Measurements from ENCODE around the gene PDSS1. TPM values are rescaled to one million over a fixed set of nuclear protein-coding genes. Genes with fewer than 3 reads are reported as not detected.
"Not testable (repeated sequence)": the region's sequence is repeated elsewhere in the genome, so short reads cannot be mapped to it uniquely, and the experiment has no call there.

Gene PDSS1, protein sequence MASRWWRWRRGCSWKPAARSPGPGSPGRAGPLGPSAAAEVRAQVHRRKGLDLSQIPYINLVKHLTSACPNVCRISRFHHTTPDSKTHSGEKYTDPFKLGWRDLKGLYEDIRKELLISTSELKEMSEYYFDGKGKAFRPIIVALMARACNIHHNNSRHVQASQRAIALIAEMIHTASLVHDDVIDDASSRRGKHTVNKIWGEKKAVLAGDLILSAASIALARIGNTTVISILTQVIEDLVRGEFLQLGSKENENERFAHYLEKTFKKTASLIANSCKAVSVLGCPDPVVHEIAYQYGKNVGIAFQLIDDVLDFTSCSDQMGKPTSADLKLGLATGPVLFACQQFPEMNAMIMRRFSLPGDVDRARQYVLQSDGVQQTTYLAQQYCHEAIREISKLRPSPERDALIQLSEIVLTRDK
- 1 to 10 TPM; 1.6 to 9.3 TPM for total RNA-seq

DNA sequence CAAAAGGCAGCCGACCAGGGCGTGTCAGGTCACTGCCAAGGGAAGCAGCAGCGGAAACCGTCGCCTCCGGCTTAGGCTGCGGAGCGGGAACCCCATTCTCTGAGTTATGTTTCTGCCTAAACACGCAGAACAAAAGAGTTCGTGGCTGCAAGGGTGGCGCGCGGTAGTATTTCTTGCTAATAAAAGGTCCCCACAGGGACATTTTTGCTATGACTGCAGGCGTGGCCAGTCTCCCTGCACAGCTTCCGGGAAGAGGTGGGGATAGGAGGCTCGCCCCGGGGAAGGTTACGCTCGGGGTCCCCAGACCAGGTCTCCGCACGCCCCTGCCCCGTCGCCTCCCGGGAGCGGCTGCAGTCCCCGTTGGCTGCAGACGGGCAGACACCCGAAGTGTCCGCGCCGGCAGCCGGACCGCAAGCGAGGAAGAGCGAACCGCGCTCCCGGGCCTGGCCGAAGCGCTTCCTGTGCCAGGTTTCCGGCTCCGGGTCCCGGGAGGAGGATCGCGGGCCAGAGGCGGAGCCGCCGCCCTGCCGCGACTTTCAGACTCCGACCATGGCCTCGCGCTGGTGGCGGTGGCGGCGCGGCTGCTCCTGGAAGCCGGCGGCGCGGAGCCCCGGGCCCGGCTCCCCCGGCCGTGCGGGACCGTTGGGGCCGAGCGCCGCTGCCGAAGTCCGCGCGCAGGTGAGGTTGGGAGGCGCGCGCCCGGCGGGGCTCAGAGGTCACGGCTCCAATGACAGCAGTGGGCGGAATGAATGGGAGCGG is at the start of gene PDSS1:
Gene PDSS1, plus strand, starts transcription at position 539 of the 759 bp plus-strand sequence. Its CDS starts 11 bp downstream, at position 550.
- Histone ChIP-seq H3K4me1 (peaks cover 17% of the 10 kb centered on the region), H3K27ac (peak within 1 kb of the TSS; percentile 46 to 90 (median 84)), H3K9me3 (no peaks in the 10 kb centered on the region), H3K27me3 (no peaks in the 10 kb centered on the region), H3K36me3 (replicated peaks in 1 of 2; ENCODE audit: insufficient read depth in 1 of 2, low read depth in 2 of 2) (no peaks in the 10 kb centered on the region), H3K4me3 (peak within 1 kb of the TSS; percentile 91 to 97)
- ATAC-seq (peak; percentile 93), DNase-seq (peak; percentile 64 to 75 (median 67))
- intact Hi-C loops (cut with DNase I) = no loop called here
- TF ChIP-seq, protein P1, sequence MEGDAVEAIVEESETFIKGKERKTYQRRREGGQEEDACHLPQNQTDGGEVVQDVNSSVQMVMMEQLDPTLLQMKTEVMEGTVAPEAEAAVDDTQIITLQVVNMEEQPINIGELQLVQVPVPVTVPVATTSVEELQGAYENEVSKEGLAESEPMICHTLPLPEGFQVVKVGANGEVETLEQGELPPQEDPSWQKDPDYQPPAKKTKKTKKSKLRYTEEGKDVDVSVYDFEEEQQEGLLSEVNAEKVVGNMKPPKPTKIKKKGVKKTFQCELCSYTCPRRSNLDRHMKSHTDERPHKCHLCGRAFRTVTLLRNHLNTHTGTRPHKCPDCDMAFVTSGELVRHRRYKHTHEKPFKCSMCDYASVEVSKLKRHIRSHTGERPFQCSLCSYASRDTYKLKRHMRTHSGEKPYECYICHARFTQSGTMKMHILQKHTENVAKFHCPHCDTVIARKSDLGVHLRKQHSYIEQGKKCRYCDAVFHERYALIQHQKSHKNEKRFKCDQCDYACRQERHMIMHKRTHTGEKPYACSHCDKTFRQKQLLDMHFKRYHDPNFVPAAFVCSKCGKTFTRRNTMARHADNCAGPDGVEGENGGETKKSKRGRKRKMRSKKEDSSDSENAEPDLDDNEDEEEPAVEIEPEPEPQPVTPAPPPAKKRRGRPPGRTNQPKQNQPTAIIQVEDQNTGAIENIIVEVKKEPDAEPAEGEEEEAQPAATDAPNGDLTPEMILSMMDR (IDR thresholded peaks at IDR 0.05) = no peak
- peak; percentile 36 to 75 (median 71) for TF ChIP-seq POLR2A (IDR thresholded peaks at IDR 0.05)
- WGBS, 2 donors = 0 to 1% methylated on average over 22 to 77 of the region's 82 CpGs

DNA sequence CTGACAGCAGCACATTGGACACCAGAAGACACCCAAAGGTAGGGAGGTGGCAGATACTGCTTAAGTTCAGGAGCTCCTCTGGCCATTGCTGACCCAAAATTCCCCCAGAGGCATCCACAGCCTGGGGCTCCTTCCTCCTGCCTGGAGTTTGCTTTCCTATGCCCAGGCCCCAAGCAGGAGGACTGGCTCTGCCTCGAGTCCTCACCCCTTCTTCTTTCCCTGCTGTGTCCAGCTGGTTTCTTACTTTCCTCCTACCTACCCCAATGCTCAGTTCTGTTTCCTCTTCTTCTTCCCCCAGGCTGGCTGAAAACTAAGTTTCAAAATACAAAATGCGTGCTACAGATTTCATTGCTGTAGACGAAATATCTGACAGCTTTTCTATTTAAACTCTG is 49.3 kb upstream of the PDSS1 start:
- H3K4me3 ChIP-seq; ATAC-seq; intact Hi-C loops (cut with DNase I); H3K4me1 ChIP-seq; H3K9me3 ChIP-seq; DNase-seq; H3K27me3 ChIP-seq; H3K36me3 ChIP-seq (replicated peaks in 1 of 2; ENCODE audit: insufficient read depth in 1 of 2, low read depth in 2 of 2); H3K27ac ChIP-seq: not testable (repeated sequence)
- WGBS, 2 donors = 51 to 55% methylated on average over 3 of the region's 3 CpGs

DNA sequence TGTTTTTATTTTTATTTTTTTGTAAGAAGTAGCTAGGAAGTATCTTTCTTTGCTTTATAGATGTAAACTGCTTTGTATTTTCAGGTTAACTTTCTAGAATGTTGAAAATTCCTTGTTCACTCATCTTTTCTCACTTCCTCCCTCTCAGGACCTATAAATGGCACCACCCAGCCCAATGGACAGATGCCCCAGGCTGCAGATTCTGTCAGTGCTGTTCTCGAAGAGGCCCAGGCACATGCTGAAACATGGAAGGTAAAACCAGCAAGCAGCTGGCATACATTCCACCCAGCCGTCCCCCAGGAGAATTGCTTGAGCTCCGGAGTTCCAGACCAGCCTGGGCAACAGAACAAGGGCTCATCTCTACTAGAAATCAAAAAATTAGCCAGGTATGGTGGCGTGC is 47.1 kb upstream of the PDSS1 start:
- H3K4me3 ChIP-seq = no peak overlapping the region
- no peak overlapping the region for H3K27ac ChIP-seq
- WGBS, 2 donors = 65 to 76% methylated on average over 3 to 4 of the region's 4 CpGs
- no peak for TF ChIP-seq POLR2A (IDR thresholded peaks at IDR 0.05)
- TF ChIP-seq, protein P1 (IDR thresholded peaks at IDR 0.05) = no peak
- no peaks in the 10 kb centered on the region for H3K36me3 ChIP-seq (replicated peaks in 1 of 2; ENCODE audit: insufficient read depth in 1 of 2, low read depth in 2 of 2)
- ATAC-seq = no peak
- DNase-seq = no peak
- no peaks in the 10 kb centered on the region for H3K9me3 ChIP-seq
- intact Hi-C loops (cut with DNase I) = no loop called here
- H3K4me1 ChIP-seq = no peaks in the 10 kb centered on the region
- no peaks in the 10 kb centered on the region for H3K27me3 ChIP-seq

DNA sequence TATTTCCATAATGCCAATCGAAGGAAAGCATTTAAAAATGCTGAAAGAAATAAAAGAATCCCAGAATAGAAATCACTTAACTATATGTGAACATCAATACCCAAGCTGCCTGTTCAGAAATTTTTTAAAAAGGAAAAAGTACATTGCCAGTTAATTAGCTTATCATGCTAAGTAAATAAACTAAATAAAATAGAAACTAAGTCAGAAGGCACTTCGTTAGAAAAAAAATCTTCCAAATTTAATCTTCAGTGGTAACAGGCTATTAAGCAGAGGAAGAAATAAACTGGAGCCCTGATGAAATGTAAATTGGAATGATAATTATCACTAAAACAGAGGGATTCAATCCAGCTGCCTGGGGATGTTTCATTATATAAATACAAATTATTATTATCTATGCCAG is 46.0 kb upstream of the PDSS1 start:
- H3K36me3 ChIP-seq (replicated peaks in 1 of 2; ENCODE audit: insufficient read depth in 1 of 2, low read depth in 2 of 2); H3K27ac ChIP-seq; ATAC-seq; intact Hi-C loops (cut with DNase I); H3K27me3 ChIP-seq; DNase-seq; H3K9me3 ChIP-seq; H3K4me1 ChIP-seq; H3K4me3 ChIP-seq: not testable (repeated sequence)
- 31 to 36% methylated on average over 2 of the region's 2 CpGs for WGBS, 2 donors

DNA sequence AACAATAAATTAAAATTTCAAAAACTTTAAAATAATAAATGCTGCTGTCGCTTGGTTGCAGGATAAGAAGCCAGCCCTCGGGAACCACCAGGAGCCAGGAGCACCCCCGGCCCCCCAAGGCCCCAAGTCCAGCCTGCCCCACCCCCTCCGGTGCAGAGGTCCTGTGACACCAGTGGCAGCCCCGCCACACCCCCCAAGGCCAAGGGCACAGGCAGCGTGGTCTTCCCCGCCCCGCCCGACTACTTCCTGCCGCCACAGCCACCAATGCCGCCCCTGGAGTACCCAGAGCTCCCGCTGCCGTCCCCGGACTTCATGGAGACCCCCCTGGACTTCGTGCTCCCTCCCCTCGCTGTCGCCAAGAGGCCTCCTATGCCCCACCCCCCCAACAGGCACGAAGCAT is 44.5 kb upstream of the PDSS1 start:
- ATAC-seq (no peak), DNase-seq (no peak)
- no peaks in the 10 kb centered on the region for H3K9me3 ChIP-seq
- H3K27me3 ChIP-seq = no peaks in the 10 kb centered on the region
- 80 to 87% methylated on average over 16 to 17 of the region's 18 CpGs for WGBS, 2 donors
- H3K27ac ChIP-seq = no peak overlapping the region
- TF ChIP-seq, protein P1 (IDR thresholded peaks at IDR 0.05) = no peak
- H3K4me3 ChIP-seq = no peak overlapping the region
- no peaks in the 10 kb centered on the region for H3K4me1 ChIP-seq
- intact Hi-C loops (cut with DNase I) = no loop called here
- no peaks in the 10 kb centered on the region for H3K36me3 ChIP-seq (replicated peaks in 1 of 2; ENCODE audit: insufficient read depth in 1 of 2, low read depth in 2 of 2)
